ENCODE data around the gene COQ9. TPM values are rescaled to one million over a fixed set of nuclear protein-coding genes. Genes with fewer than 3 reads are reported as not detected.
A peak's percentile ranks its signal among the peaks of the same experiment; 100 is the strongest.
"Not testable (repeated sequence)": the region's sequence is repeated elsewhere in the genome, so short reads cannot be mapped to it uniquely, and the experiment has no call there.

Gene COQ9, protein sequence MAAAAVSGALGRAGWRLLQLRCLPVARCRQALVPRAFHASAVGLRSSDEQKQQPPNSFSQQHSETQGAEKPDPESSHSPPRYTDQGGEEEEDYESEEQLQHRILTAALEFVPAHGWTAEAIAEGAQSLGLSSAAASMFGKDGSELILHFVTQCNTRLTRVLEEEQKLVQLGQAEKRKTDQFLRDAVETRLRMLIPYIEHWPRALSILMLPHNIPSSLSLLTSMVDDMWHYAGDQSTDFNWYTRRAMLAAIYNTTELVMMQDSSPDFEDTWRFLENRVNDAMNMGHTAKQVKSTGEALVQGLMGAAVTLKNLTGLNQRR
- total RNA-seq: 100 to 1,000 TPM; 113 to 154 (median 148) TPM

DNA sequence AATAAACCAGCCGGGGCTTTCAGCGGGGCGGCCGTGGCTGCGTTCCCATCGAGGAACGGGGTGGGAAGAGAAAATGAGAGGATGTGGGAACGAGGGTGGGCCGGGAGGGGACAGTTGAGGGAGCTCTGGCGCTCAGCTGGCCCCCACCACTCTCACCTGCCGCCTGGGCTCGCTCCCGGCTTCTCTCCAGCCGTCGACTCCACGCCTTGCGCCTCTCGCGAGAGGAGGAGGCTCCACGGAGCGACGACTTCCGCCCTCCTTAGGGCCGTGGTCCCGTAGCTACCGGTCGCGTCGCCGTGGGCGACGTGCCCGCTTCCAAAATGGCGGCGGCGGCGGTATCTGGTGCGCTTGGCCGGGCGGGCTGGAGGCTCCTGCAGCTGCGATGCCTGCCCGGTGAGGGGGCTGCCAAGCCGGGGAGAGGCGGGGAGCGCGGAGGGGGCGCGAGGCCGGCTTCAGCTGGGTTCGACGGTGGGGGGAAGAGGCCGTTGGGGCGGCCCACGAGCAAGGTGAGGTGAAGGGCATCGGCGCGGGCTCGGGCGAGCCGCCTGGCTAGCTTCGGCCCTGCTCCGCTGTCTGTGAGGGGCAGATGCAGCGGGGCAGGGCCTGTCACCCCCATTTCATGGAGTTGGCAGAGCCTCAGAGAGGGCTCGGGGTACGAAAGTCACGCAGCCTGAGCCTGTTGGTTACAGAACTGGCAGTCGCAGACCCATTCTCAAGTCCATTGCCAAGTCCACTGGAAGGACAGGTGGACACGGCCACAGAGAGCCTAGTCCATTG is at the start of gene COQ9, which contains the start of gene CIAPIN1:
TSS of gene COQ9 (plus strand) at position 294 of the 777 bp plus-strand sequence. CDS start at position 321, 27 bp downstream.
TSS of gene CIAPIN1 (minus strand) at position 200 of the 777 bp plus-strand sequence. CDS start 6,457 bp downstream, outside the sequence.
- H3K27me3 ChIP-seq: no peaks in the 10 kb centered on the region
- in situ Hi-C loops (cut with MboI; ENCODE audit: low pct_ligation_motif_present in 1 of 4, low pct_unique_long_range_greater_than_20kb in 1 of 4, low sequenced_read_pairs in 3 of 4): no loop called here
- TF ChIP-seq, protein P1, sequence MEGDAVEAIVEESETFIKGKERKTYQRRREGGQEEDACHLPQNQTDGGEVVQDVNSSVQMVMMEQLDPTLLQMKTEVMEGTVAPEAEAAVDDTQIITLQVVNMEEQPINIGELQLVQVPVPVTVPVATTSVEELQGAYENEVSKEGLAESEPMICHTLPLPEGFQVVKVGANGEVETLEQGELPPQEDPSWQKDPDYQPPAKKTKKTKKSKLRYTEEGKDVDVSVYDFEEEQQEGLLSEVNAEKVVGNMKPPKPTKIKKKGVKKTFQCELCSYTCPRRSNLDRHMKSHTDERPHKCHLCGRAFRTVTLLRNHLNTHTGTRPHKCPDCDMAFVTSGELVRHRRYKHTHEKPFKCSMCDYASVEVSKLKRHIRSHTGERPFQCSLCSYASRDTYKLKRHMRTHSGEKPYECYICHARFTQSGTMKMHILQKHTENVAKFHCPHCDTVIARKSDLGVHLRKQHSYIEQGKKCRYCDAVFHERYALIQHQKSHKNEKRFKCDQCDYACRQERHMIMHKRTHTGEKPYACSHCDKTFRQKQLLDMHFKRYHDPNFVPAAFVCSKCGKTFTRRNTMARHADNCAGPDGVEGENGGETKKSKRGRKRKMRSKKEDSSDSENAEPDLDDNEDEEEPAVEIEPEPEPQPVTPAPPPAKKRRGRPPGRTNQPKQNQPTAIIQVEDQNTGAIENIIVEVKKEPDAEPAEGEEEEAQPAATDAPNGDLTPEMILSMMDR (IDR thresholded peaks at IDR 0.05): no peak
- peak; percentile 96 for TF ChIP-seq POLR2A (IDR thresholded peaks at IDR 0.05)
- peak; percentile 89 to 95 (median 94) for TF ChIP-seq POLR2AphosphoS5 (IDR thresholded peaks at IDR 0.05)
- no peak for TF ChIP-seq EP300 (IDR thresholded peaks at IDR 0.05; ENCODE audit: low read depth)
- peak within 1 kb of the TSS; percentile 84 to 97 (median 88) for H3K27ac ChIP-seq
- intact Hi-C loops (cut with DNase I; ENCODE audit: low total_unique reads): no loop called here
- H3K36me3 ChIP-seq: peaks cover 0 to 15% (median 7%) of the 10 kb centered on the region in 4 donors
- H3K9me3 ChIP-seq: no peaks in the 10 kb centered on the region
- H3K4me3 ChIP-seq: peak within 1 kb of the TSS; percentile 67 to 80 (median 70)
- peaks cover 3 to 25% (median 23%) of the 10 kb centered on the region in 4 donors for H3K4me1 ChIP-seq
- DNase-seq: peak; percentile 96
- 0% methylated on average over 2 to 58 of the region's 68 CpGs for WGBS, 2 donors (ENCODE audit: low coverage in 1 of 2)

DNA sequence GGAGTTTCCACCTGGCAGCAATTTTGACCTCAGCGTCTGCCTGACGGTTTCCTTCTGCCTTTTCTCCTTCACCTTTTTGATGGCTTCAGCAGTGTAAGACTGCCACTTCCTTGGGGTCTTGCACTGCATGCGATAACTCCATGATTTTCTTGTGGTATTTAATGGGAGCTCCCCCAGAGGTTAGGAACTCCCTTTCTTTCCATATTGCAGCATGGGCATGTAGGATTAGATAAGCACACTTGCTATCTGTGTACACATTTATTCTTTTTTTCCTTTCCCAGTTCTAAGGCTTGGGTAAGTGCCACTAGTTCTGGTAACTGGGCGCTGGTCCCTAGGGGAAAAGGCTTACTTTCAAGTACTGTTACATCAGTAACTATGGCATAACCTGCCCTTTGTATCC is 49.8 kb upstream of the COQ9 start:
- H3K4me1 ChIP-seq; in situ Hi-C loops (cut with MboI; ENCODE audit: low pct_ligation_motif_present in 1 of 4, low pct_unique_long_range_greater_than_20kb in 1 of 4, low sequenced_read_pairs in 3 of 4); H3K4me3 ChIP-seq; DNase-seq; H3K9me3 ChIP-seq; H3K36me3 ChIP-seq; H3K27ac ChIP-seq; H3K27me3 ChIP-seq; intact Hi-C loops (cut with DNase I; ENCODE audit: low total_unique reads): not testable (repeated sequence)
- WGBS, 2 donors (ENCODE audit: low coverage in 1 of 2): 90% methylated on average over 4 of the region's 4 CpGs; no CpG with 5 or more reads in 1 of the 2 donors

- DNase-seq: no peak
- TF ChIP-seq, protein P1 (IDR thresholded peaks at IDR 0.05): no peak
- TF ChIP-seq EP300 (IDR thresholded peaks at IDR 0.05; ENCODE audit: low read depth) (no peak), POLR2AphosphoS5 (IDR thresholded peaks at IDR 0.05) (no peak), POLR2A (IDR thresholded peaks at IDR 0.05) (no peak)
- H3K27ac ChIP-seq: no peak overlapping the region
- no peaks in the 10 kb centered on the region for H3K27me3 ChIP-seq
- in situ Hi-C loops (cut with MboI; ENCODE audit: low pct_ligation_motif_present in 1 of 4, low pct_unique_long_range_greater_than_20kb in 1 of 4, low sequenced_read_pairs in 3 of 4): loop anchor here in 2 of 4 donors (25.0 kb wide), 1 partner anchor 315 kb away; the partner anchor contains the start of gene CPNE2 (in 2 of the 2)
- no peaks in the 10 kb centered on the region for H3K4me1 ChIP-seq
- H3K9me3 ChIP-seq: no peaks in the 10 kb centered on the region
- no peak overlapping the region for H3K4me3 ChIP-seq
- intact Hi-C loops (cut with DNase I; ENCODE audit: low total_unique reads): no loop called here
- WGBS, 2 donors (ENCODE audit: low coverage in 1 of 2): 55% methylated on average over 7 of the region's 7 CpGs; no CpG with 5 or more reads in 1 of the 2 donors
- no peaks in the 10 kb centered on the region for H3K36me3 ChIP-seq
These were observed 45.2 kb upstream of the COQ9 start for GRCh38 chr16:57401943-57402640.

DNA sequence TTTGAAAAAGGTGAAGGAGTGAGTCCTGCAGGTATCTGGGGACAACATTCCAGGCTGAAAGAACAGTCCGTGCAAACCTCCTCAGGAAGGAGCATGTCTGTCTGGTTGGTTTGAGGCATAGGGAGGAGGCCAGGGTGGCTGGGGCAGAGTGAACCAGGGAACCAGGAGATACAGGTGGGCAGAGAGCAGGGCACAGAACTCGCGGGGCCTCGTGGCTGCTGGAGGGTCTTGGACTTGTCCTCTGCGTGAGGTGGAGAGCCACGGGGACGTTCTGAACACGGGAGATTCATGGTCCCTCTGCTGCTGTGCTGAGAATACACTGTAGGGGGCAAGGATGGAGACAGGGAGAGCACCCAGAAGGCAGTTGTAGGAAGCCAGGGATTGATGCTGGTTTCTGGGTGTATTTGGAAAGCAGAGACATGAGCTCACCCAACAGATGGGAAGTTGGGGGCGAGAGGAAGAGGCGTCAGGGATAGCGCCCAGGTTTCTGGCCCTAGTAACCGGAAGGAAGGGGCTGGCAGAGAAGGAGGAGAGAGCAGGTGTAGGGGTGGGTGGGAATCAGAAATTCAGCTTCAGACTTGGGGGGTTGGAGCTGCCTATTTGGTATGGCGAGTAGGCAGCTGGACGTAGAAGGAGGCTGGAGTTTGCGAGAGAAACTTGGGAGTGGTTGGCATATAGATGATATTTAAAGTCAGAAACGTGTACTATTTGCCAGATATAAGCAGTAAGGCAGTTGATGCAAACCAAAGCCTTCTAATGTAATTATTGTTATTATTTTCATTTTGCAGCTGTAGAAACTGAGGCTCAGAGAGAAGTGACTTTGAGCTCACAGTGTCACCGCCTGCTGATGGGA is 43.1 kb upstream of the COQ9 start, which contains the start of gene CCL17:
TSS of gene CCL17 (plus strand) at position 803 of the 853 bp plus-strand sequence. CDS start 9,166 bp downstream, outside the sequence.
- intact Hi-C loops (cut with DNase I; ENCODE audit: low total_unique reads): no loop called here
- Histone ChIP-seq H3K4me1 (no peaks in the 10 kb centered on the region), H3K27ac (no peak within 1 kb of the TSS), H3K27me3 (no peaks in the 10 kb centered on the region), H3K9me3 (no peaks in the 10 kb centered on the region), H3K4me3 (no peak within 1 kb of the TSS), H3K36me3 (no peaks in the 10 kb centered on the region)
- WGBS, 2 donors (ENCODE audit: low coverage in 1 of 2): 60 to 78% methylated on average over 9 to 17 of the region's 17 CpGs
- TF ChIP-seq, protein P1 (IDR thresholded peaks at IDR 0.05): no peak
- TF ChIP-seq EP300 (IDR thresholded peaks at IDR 0.05; ENCODE audit: low read depth) (no peak), POLR2A (IDR thresholded peaks at IDR 0.05) (no peak), POLR2AphosphoS5 (IDR thresholded peaks at IDR 0.05) (no peak)
- DNase-seq: no peak
- in situ Hi-C loops (cut with MboI; ENCODE audit: low pct_ligation_motif_present in 1 of 4, low pct_unique_long_range_greater_than_20kb in 1 of 4, low sequenced_read_pairs in 3 of 4): loop anchor here in 2 of 4 donors (25.0 kb wide), 1 partner anchor 317 kb away; the partner anchor contains the start of gene CPNE2 (in 2 of the 2)

Data from transverse colon (tissue), 4 donors.